Ovary (tissue), 3 donors: ENCODE measurements around the gene CADM2.

Source experiments
- CTCF ChIP-seq, 3 donors: fragments of 450-650 bp in 2 of 3; fragments of 200-600 bp in 1 of 3; IDR thresholded peaks; one replicate each; pipeline versions ENCODE4 v1.5.1 to v1.8.0; 2016 to 2022; ENCODE audit warnings: antibody characterized with exemption in 3 of 3, mild to moderate bottlenecking in 1 of 3
- EP300 ChIP-seq: sonication (generic); formaldehyde crosslinking; IDR thresholded peaks from one replicate; pipeline ENCODE4 v1.6.1; 2017; ENCODE audit warnings: antibody characterized with exemption
- POLR2A ChIP-seq: fragments of 450-650 bp; IDR thresholded peaks from one replicate; pipeline ENCODE4 v1.6.1; 2017; ENCODE audit warnings: antibody characterized with exemption, mild to moderate bottlenecking, moderate library complexity
- donor health status: DM: no; HTN: no; CAD: no.

DNA sequence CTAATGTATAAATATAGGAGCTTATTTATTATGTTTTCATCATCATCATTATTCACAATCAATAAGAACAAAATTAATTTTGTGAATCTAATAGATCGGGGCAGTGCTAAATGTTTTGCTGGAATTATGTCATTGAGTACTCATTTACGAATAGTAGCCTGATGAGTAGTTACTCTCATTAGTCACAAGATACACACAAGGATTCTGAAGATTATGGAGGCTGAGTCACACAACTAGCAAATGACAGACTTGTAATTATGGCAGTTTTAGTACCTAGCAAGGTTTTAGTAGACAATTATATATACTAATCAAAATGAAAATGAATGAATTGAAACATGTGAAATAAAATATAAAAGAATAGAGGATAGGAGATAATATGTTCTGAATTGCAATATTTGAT lies 954.2 kb downstream of the CADM2 start:
- TF ChIP-seq CTCF (IDR thresholded peaks at IDR 0.05) (no peak), POLR2A (no peak), EP300 (no peak)
